ENCODE results near the gene PLEKHA6. TPM values are rescaled to one million over a fixed set of nuclear protein-coding genes. Genes with fewer than 3 reads are reported as not detected.

The PLEKHA6 gene
- total RNA-seq, 6 experiments from 2014 or later: 16.6 to 31.1 (median 22.1) TPM

DNA sequence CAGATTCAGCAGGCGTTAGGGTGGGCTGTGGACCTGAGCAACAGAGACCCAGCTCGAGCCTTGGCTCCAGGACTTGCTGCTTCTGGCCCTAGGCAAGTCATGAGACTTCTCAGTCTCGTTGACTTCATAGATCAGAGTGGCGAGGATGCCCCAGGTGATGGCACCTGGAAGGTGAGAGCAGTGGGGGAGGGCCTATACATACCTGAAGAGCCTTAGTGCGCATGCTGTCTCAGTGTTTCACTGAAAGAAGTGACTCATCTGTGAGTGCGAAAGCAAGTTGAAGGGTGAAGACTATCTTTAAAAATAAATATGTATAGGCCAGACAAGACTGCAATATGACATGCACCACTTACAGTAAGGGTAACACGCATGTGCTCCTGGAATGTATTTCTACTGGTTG, 10.1 kb downstream of the PLEKHA6 start:
- WGBS (ENCODE audit: insufficient coverage, low coverage, low lambda C conversion rate, missing lambda C conversion rate): 70% methylated on average over 6 of the region's 7 CpGs
- Histone ChIP-seq H3K4me3 (no peak overlapping the region), H3K4me1 (peaks cover 0 to 6% (median 0%) of the 10 kb centered on the region in 4 donors), H3K9me3 (no peaks in the 10 kb centered on the region), H3K36me3 (no peaks in the 10 kb centered on the region), H3K27ac (no peak overlapping the region), H3K27me3 (no peaks in the 10 kb centered on the region)
- no peak for TF ChIP-seq POLR2A (IDR thresholded peaks at IDR 0.05)
- TF ChIP-seq, protein P1, sequence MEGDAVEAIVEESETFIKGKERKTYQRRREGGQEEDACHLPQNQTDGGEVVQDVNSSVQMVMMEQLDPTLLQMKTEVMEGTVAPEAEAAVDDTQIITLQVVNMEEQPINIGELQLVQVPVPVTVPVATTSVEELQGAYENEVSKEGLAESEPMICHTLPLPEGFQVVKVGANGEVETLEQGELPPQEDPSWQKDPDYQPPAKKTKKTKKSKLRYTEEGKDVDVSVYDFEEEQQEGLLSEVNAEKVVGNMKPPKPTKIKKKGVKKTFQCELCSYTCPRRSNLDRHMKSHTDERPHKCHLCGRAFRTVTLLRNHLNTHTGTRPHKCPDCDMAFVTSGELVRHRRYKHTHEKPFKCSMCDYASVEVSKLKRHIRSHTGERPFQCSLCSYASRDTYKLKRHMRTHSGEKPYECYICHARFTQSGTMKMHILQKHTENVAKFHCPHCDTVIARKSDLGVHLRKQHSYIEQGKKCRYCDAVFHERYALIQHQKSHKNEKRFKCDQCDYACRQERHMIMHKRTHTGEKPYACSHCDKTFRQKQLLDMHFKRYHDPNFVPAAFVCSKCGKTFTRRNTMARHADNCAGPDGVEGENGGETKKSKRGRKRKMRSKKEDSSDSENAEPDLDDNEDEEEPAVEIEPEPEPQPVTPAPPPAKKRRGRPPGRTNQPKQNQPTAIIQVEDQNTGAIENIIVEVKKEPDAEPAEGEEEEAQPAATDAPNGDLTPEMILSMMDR (IDR thresholded peaks at IDR 0.05): no peak
- ATAC-seq (no peak), DNase-seq (no peak)
- intact Hi-C loops (cut with DNase I): no loop called here

DNA sequence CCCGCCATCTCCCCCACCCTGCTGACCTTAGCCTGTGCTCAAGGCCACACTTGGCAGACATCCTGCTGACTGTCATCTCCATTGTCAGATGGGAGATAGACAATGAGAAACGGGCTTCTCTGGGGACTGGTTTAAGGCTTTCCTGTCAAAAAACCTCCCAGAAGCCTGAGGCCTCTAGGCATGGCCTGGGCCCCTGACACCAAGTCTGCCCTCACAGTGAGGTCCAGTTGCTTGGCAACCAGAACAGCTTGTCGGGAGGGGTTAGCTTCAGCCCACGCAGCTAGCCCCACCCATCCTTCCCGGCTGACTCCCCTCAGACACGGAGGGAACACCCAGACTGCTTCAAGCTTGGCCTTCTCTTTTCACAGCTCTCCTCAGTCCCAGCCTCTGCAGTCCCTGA, 11.0 kb downstream of the PLEKHA6 start:
- Histone ChIP-seq H3K36me3 (no peaks in the 10 kb centered on the region), H3K27me3 (no peaks in the 10 kb centered on the region), H3K4me1 (peaks cover 0 to 6% (median 0%) of the 10 kb centered on the region in 4 donors), H3K4me3 (no peak overlapping the region), H3K9me3 (no peaks in the 10 kb centered on the region), H3K27ac (no peak overlapping the region)
- ATAC-seq (peak; percentile 23 to 49 (median 42)), DNase-seq (no peak)
- intact Hi-C loops (cut with DNase I): no loop called here
- TF ChIP-seq, protein P1 (IDR thresholded peaks at IDR 0.05): no peak
- TF ChIP-seq POLR2A (IDR thresholded peaks at IDR 0.05): no peak
- WGBS (ENCODE audit: insufficient coverage, low coverage, low lambda C conversion rate, missing lambda C conversion rate): 55% methylated on average over 4 of the region's 6 CpGs

DNA sequence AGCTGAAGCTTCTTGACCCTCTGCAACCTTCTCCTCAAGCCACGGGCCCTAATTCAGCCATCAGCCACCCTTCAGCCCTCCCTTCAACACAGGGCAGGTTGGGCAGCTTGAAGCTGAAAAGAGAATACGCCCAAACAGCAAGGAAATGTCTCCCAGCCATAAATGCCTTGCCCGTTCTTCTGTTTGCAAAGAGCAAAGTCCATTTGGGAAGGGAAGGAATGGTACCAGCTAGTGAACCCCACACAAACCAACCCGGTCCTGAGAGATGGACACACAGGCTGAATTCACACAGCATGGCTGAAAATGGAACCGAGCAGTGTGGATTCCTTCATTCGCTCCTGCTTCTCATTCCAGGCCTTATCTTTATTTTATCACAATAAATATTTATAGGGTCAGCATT, 11.5 kb downstream of the PLEKHA6 start:
- no peak for TF ChIP-seq POLR2A (IDR thresholded peaks at IDR 0.05)
- TF ChIP-seq, protein P1 (IDR thresholded peaks at IDR 0.05): no peak
- no peak for DNase-seq
- peak in 2 of 4 donors; percentile 6 to 23 for ATAC-seq
- H3K27ac ChIP-seq: no peak overlapping the region
- no peaks in the 10 kb centered on the region for H3K27me3 ChIP-seq
- H3K4me3 ChIP-seq: no peak overlapping the region
- no peaks in the 10 kb centered on the region for H3K36me3 ChIP-seq
- intact Hi-C loops (cut with DNase I): no loop called here
- peaks cover 0 to 6% (median 0%) of the 10 kb centered on the region in 4 donors for H3K4me1 ChIP-seq
- H3K9me3 ChIP-seq: no peaks in the 10 kb centered on the region
- WGBS (ENCODE audit: insufficient coverage, low coverage, low lambda C conversion rate, missing lambda C conversion rate): 59% methylated on average over 6 of the region's 6 CpGs

DNA sequence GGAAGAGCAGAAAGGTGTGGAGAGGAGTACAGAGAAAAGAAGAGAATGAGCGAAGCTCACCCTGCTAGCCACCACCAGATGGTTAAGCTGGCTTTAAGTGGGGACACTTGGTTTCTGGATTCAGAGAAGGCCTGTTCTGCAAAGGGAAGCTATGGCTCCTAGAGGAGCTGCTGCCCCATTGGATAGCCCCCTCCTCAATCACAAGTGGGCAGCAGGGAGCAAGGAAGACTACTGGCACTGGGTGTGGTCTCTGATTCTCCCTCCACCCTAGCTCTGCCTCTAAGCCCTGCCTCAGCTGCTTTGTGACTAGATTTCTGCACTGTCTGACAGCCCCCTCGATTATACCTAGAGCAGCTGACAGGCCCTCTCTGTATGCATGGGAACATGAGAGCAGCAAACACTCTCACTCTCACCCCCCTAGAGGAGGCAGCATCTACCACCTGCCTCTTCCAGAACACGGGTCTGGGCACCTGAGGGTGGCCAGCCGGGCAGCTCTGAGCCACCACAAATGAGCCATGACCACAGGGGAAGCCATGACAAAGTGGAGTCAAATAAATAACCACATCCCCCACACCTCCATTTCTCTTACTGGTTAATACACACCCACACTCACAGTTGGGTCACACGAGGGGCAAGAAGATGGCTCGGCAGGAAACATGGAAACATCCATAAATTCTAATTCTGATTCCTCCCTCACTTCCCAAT, 13.6 kb downstream of the PLEKHA6 start:
- TF ChIP-seq POLR2A (IDR thresholded peaks at IDR 0.05): no peak
- TF ChIP-seq, protein P1 (IDR thresholded peaks at IDR 0.05): no peak
- 96% methylated on average over 4 of the region's 6 CpGs for WGBS (ENCODE audit: insufficient coverage, low coverage, low lambda C conversion rate, missing lambda C conversion rate)
- ATAC-seq (no peak), DNase-seq (no peak)
- peaks cover 0 to 6% (median 0%) of the 10 kb centered on the region in 4 donors for H3K4me1 ChIP-seq
- no peak overlapping the region for H3K4me3 ChIP-seq
- H3K27me3 ChIP-seq: no peaks in the 10 kb centered on the region
- H3K9me3 ChIP-seq: no peaks in the 10 kb centered on the region
- no peak overlapping the region for H3K27ac ChIP-seq
- intact Hi-C loops (cut with DNase I): no loop called here
- no peaks in the 10 kb centered on the region for H3K36me3 ChIP-seq

Data from right lobe of liver (tissue), 6 donors.